H1 (cell line): ENCODE data around the gene PTDSS2. TPM values are rescaled to one million over a fixed set of nuclear protein-coding genes. Genes with fewer than 3 reads are reported as not detected.

Experiments
- CTCF ChIA-PET: fragments of 300-600 bp; sonication (Branson Sonifier 250); formaldehyde crosslinking; loops from one replicate; lab custom pipeline; 2021; ENCODE audit not compliant: partially characterized antibody; lab: Charles Lee
- POLR2A ChIA-PET: fragments of 300-600 bp; sonication (Branson Sonifier 250); formaldehyde crosslinking; loops from one replicate; lab custom pipeline; 2021; ENCODE audit warnings: inconsistent platforms; ENCODE audit not compliant: partially characterized antibody; lab: Charles Lee
- DNase-seq, 2 experiments: peaks; one replicate each; pipeline versions ENCODE4 v3.0.0 to v3.0.0-alpha.2; 2010 to 2022; ENCODE audit warnings: low spot score in 2 of 2, low read depth in 1 of 2, mixed read lengths in 1 of 2
- FAIRE-seq: peaks from 2 replicates; lab custom pipeline; 2011; peaks lifted over from hg19 to GRCh38; lab: Jason Lieb, UNC
- H2AFZ ChIP-seq: 2 replicates; pipeline ENCODE4 v1.8.1; 2012; ENCODE audit warnings: low read length, inconsistent platforms
- H2AK5ac ChIP-seq: 2 replicates; pipeline ENCODE4 v1.6.1; 2013; ENCODE audit warnings: low read depth, low read length
- H2BK120ac ChIP-seq: replicated peaks from 2 replicates; pipeline ENCODE3; 2013; ENCODE audit warnings: low read depth, low read length, inconsistent platforms
- H2BK12ac ChIP-seq: 2 replicates; pipeline ENCODE4 v1.6.1; 2013; ENCODE audit warnings: low read depth, low read length
- H2BK15ac ChIP-seq: 2 replicates; pipeline ENCODE4 v1.6.1; 2013; ENCODE audit warnings: low read length
- H2BK20ac ChIP-seq: 2 replicates; pipeline ENCODE4 v1.6.1; 2013; ENCODE audit warnings: low read length
- H2BK5ac ChIP-seq: 2 replicates; pipeline ENCODE4 v1.6.1; 2013; ENCODE audit warnings: low read depth, low read length
- H3K14ac ChIP-seq: 2 replicates; pipeline ENCODE4 v1.6.1; 2013; ENCODE audit warnings: inconsistent platforms; ENCODE audit not compliant: insufficient read length
- H3K18ac ChIP-seq: 2 replicates; pipeline ENCODE4 v1.6.1; 2013; ENCODE audit warnings: low read length; ENCODE audit errors: extremely low read depth
- H3K23ac ChIP-seq: 2 replicates; pipeline ENCODE4 v1.6.1; 2013; ENCODE audit warnings: inconsistent platforms; ENCODE audit not compliant: insufficient read length
- H3K23me2 ChIP-seq: 2 replicates; pipeline ENCODE4 v1.6.1; 2013; ENCODE audit warnings: low read depth, low read length
- H3K27ac ChIP-seq: 2 replicates; pipeline ENCODE4 v1.6.1; 2011; ENCODE audit warnings: low read depth, low read length, inconsistent platforms
- H3K27me3 ChIP-seq, 4 experiments: replicated peaks in 1 of 4; 1 replicate in 1 of 4; 2 replicates in 3 of 4; pipeline versions ENCODE4 v1.6.1 to v1.8.1; 2011 to 2013; ENCODE audit warnings: low read length in 3 of 4, mild to moderate bottlenecking in 3 of 4, inconsistent platforms in 2 of 4, mixed read lengths in 2 of 4, moderate library complexity in 1 of 4; ENCODE audit not compliant: control insufficient read depth in 3 of 4, insufficient read depth in 3 of 4; ENCODE audit errors: extremely low read depth in 1 of 4
- H3K36me3 ChIP-seq, 4 experiments: 2 replicates each; pipeline versions ENCODE4 v1.6.1 to v1.8.1; 2011 to 2013; ENCODE audit warnings: mild to moderate bottlenecking in 4 of 4, low read length in 3 of 4, moderate library complexity in 2 of 4, control low read depth in 1 of 4, inconsistent platforms in 1 of 4; ENCODE audit not compliant: insufficient read depth in 4 of 4, control insufficient read depth in 2 of 4
- H3K4ac ChIP-seq: replicated peaks from 2 replicates; pipeline ENCODE3; 2013; ENCODE audit warnings: low read length, low read depth, mixed read lengths, inconsistent platforms; ENCODE audit not compliant: insufficient read length
- H3K4me1 ChIP-seq, 4 experiments: replicated peaks in 1 of 4; 1 replicate in 1 of 4; 2 replicates in 3 of 4; pipeline versions ENCODE4 v1.6.1 to v1.8.1; 2011 to 2013; ENCODE audit warnings: low read length in 3 of 4, inconsistent platforms in 2 of 4, mixed read lengths in 1 of 4; ENCODE audit not compliant: insufficient read depth in 4 of 4, control insufficient read depth in 3 of 4
- H3K4me2 ChIP-seq, 2 experiments: 2 replicates each; pipeline versions ENCODE4 v1.6.1 to v1.8.1; 2011 to 2013; ENCODE audit warnings: low read depth in 2 of 2, low read length in 2 of 2, control low read depth in 1 of 2, inconsistent platforms in 1 of 2, mild to moderate bottlenecking in 1 of 2; ENCODE audit not compliant: insufficient read depth in 1 of 2
- H3K4me3 ChIP-seq, 4 experiments: fragments of 200-600, 300-600 bp in 1 of 4; sonication (generic), shearing (Covaris generic), sonication (Bioruptor Twin) in 1 of 4; 2 replicates each; pipeline versions ENCODE4 v1.5.1 to v1.8.1; 2011 to 2016; ENCODE audit warnings: low read length in 4 of 4, low read depth in 3 of 4, control low read depth in 2 of 4, inconsistent platforms in 2 of 4, mild to moderate bottlenecking in 2 of 4, mixed read lengths in 1 of 4, moderate library complexity in 1 of 4; ENCODE audit not compliant: insufficient read depth in 2 of 4; ENCODE audit errors: extremely low read depth in 1 of 4
- H3K56ac ChIP-seq: replicated peaks from 2 replicates; pipeline ENCODE3; 2013; ENCODE audit warnings: low read depth, mild to moderate bottlenecking, mixed read lengths, low read length, inconsistent platforms; ENCODE audit not compliant: insufficient read length
- H3K79me1 ChIP-seq: 2 replicates; pipeline ENCODE4 v1.6.1; 2013; ENCODE audit warnings: low read depth, low read length, control low read depth
- H3K79me2 ChIP-seq, 2 experiments: 2 replicates each; pipeline versions ENCODE4 v1.6.1 to v1.8.1; 2012 to 2013; ENCODE audit warnings: low read length in 2 of 2, mild to moderate bottlenecking in 2 of 2, inconsistent platforms in 1 of 2; ENCODE audit not compliant: insufficient read depth in 2 of 2, control insufficient read depth in 1 of 2
- H3K9ac ChIP-seq, 4 experiments: replicated peaks in 1 of 4; 1 replicate in 1 of 4; 2 replicates in 3 of 4; pipeline versions ENCODE4 v1.6.1 to v1.8.1; 2011 to 2013; ENCODE audit warnings: low read depth in 3 of 4, low read length in 3 of 4, control low read depth in 2 of 4, mild to moderate bottlenecking in 2 of 4, moderate library complexity in 2 of 4, inconsistent platforms in 1 of 4; ENCODE audit errors: extremely low read depth in 1 of 4
- H3K9me3 ChIP-seq, 2 experiments: 2 replicates each; pipeline versions ENCODE4 v1.6.1 to v1.8.1; 2012 to 2013; ENCODE audit warnings: mild to moderate bottlenecking in 2 of 2, moderate library complexity in 2 of 2, control low read depth in 1 of 2, inconsistent platforms in 1 of 2, low read depth in 1 of 2, low read length in 1 of 2, mixed read lengths in 1 of 2; ENCODE audit not compliant: insufficient read depth in 2 of 2
- H4K20me1 ChIP-seq, 2 experiments: replicated peaks in 1 of 2; 2 replicates each; pipeline versions ENCODE3 to v1.8.1; 2011 to 2013; ENCODE audit warnings: inconsistent platforms in 2 of 2, low read length in 2 of 2, mild to moderate bottlenecking in 1 of 2; ENCODE audit not compliant: insufficient read depth in 2 of 2, control insufficient read depth in 1 of 2
- H4K5ac ChIP-seq: 2 replicates; pipeline ENCODE4 v1.6.1; 2013; ENCODE audit warnings: low read length, low read depth, mixed read lengths, inconsistent platforms; ENCODE audit not compliant: insufficient read length
- H4K8ac ChIP-seq: 2 replicates; pipeline ENCODE4 v1.8.0; 2013; ENCODE audit warnings: mild to moderate bottlenecking, moderate library complexity, low read length, inconsistent platforms; ENCODE audit not compliant: insufficient read depth; ENCODE audit errors: extremely low read depth
- H4K91ac ChIP-seq: replicated peaks from 2 replicates; pipeline ENCODE3; 2013; ENCODE audit warnings: low read length, mixed read lengths, inconsistent platforms; ENCODE audit not compliant: insufficient read length
- BCL11A ChIP-seq, 2 experiments: IDR thresholded peaks; one replicate each; pipeline ENCODE4 v1.6.1; 2011; ENCODE audit warnings: low read depth in 2 of 2, low read length in 2 of 2, mild to moderate bottlenecking in 2 of 2
- NRF1 ChIP-seq: IDR thresholded peaks from 2 replicates; pipeline ENCODE4 v1.6.1; 2011; ENCODE audit warnings: mild to moderate bottlenecking, low read depth, low read length, improper control_type of control experiment
- SUZ12 ChIP-seq: fragments of 200-600 bp; sonication (generic); IDR thresholded peaks from 2 replicates; pipeline ENCODE4 v1.6.1; 2012; ENCODE audit warnings: mild to moderate bottlenecking, inconsistent platforms, low read length, moderate library complexity, mixed read lengths
- whole genome bisulfite sequencing, 2 experiments: shearing (Covaris generic) in 1 of 2; methylation state at CpG; one replicate each; pipeline versions ENCODE4 v1.1.6 to v1.1.7; 2013 to 2015; ENCODE audit warnings: low lambda C conversion rate in 2 of 2, mixed read lengths in 2 of 2, inconsistent platforms in 1 of 2, low coverage in 1 of 2, missing lambda C conversion rate in 1 of 2; ENCODE audit not compliant: insufficient replicate concordance in 2 of 2, insufficient coverage in 1 of 2, insufficient read length in 1 of 2; ENCODE audit errors: extremely low coverage in 1 of 2, missing lambda C conversion rate in 1 of 2; 5-methylcytosine and 5-hydroxymethylcytosine counted together
- polyA plus RNA-seq, 7 experiments: library from polyadenylated mRNA; depleted of rRNA in 3 of 7; stranded (reverse) in 5 of 7; unstranded in 2 of 7; fragments of >200 nt in 5 of 7; fragments of 200-250 nt in 2 of 7; gene quantifications; 1 replicate in 5 of 7; 2 replicates in 1 of 7; 4 replicates in 1 of 7; pipeline versions ENCODE4 v1.2.1 to v1.2.3, GENCODE V29; 2011 to 2013; ENCODE audit warnings: missing spikeins in 2 of 7, mixed read lengths in 2 of 7
- total RNA-seq: library from RNA; stranded (reverse); fragmentation: NEBNext Ultra II Directional; extraction: Animal tissue kit (Norgen Biotek cat#: 25700); gene quantifications from 2 replicates; pipeline ENCODE4 v1.2.1, GENCODE V29; 2021
- TF ChIP-seq, protein P1 (sequence below): IDR thresholded peaks from 2 replicates; pipeline ENCODE4 v1.6.1; 2011; ENCODE audit warnings: low read length, improper control_type of control experiment

PTDSS2 gene
- total and polyA plus RNA-seq, 2 of the 8 experiments (the other 6 are each of a cell fraction or from before 2014, with no cell fraction given): 48.7 to 68.2 TPM

DNA sequence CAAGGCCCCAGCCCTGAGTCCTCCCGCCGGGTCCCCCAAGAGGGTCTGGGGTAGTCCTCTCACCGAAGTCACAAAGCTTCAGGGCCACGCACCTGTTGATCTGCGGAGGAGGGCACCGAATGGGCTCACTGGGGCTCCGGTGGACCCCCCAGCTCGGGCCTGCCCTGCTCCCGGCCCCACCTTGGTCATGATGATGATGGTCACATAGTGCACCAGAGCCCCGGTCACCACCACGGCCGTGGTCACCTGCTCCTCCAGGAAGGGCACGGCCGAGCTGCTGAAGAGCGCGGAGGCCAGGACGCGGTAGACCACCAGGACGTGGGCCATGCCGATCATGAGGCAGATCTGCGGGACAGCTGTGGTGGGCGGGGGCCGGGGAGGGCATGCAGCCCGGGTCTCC, 21.8 kb upstream of the PTDSS2 start:
- H2BK15ac ChIP-seq: no peak overlapping the region
- ChIA-PET CTCF (interaction anchor here (1.0 kb wide), 1 partner anchor 21 kb away, joined by 5 read pairs; no protein-coding TSS in a partner anchor), POLR2A (interaction anchor here (0.7 to 3.7 kb wide), 4 partner anchors 12 to 59 kb away, joined by 3 to 23 read pairs (median 6); partner anchors contain the start of genes B4GALNT4, PTDSS2 and SIGIRR)
- no peak overlapping the region for H2AK5ac ChIP-seq
- H4K5ac ChIP-seq: no peak overlapping the region
- no peaks in the 10 kb centered on the region for H3K36me3 ChIP-seq
- no peak overlapping the region for H2AFZ ChIP-seq
- no peak overlapping the region for H2BK20ac ChIP-seq
- H3K56ac ChIP-seq: no peak overlapping the region
- H4K8ac ChIP-seq: no peak overlapping the region
- H3K79me1 ChIP-seq: no peaks in the 10 kb centered on the region
- H3K4me3 ChIP-seq: no peak overlapping the region
- no peaks in the 10 kb centered on the region for H3K79me2 ChIP-seq
- no peak overlapping the region for H2BK5ac ChIP-seq
- no peak overlapping the region for H3K14ac ChIP-seq
- FAIRE-seq (no peak), DNase-seq (no peak)
- no peak overlapping the region for H3K4me2 ChIP-seq
- no peak overlapping the region for H3K18ac ChIP-seq
- H3K4ac ChIP-seq: no peak overlapping the region
- no peak overlapping the region for H3K23ac ChIP-seq
- H3K27ac ChIP-seq: no peak overlapping the region
- no peaks in the 10 kb centered on the region for H3K27me3 ChIP-seq
- no peak overlapping the region for H2BK12ac ChIP-seq
- TF ChIP-seq SUZ12 (no peak), NRF1 (no peak), BCL11A (IDR thresholded peaks at IDR 0.05; ENCODE audit: low read depth in 2 of 2, low read length in 2 of 2) (no peak)
- TF ChIP-seq, protein P1, sequence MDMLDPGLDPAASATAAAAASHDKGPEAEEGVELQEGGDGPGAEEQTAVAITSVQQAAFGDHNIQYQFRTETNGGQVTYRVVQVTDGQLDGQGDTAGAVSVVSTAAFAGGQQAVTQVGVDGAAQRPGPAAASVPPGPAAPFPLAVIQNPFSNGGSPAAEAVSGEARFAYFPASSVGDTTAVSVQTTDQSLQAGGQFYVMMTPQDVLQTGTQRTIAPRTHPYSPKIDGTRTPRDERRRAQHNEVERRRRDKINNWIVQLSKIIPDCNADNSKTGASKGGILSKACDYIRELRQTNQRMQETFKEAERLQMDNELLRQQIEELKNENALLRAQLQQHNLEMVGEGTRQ: no peak
- no peaks in the 10 kb centered on the region for H3K23me2 ChIP-seq
- H3K9ac ChIP-seq: no peak overlapping the region
- H4K20me1 ChIP-seq: no peaks in the 10 kb centered on the region
- WGBS, 2 experiments: 88% methylated on average over 21 of the region's 24 CpGs; no CpG with 5 or more reads in 1 of the 2 experiments
- no peaks in the 10 kb centered on the region; a peak in 1 of 7 replicates for H3K4me1 ChIP-seq
- H2BK120ac ChIP-seq: no peak overlapping the region
- H4K91ac ChIP-seq: no peak overlapping the region
- no peaks in the 10 kb centered on the region for H3K9me3 ChIP-seq
